GM23338 (cell line): ENCODE measurements around the gene HECTD2. TPM values are rescaled to one million over a fixed set of nuclear protein-coding genes. Genes with fewer than 3 reads are reported as not detected.

ENCODE experiments used
- ATAC-seq: fragments of 200-7000 bp; cut with Tn5 transposase; 3 replicates; pipeline ENCODE4 v1.9.1; 2020
- DNase-seq: peaks from one replicate; pipeline ENCODE4 v3.0.0-alpha.2; 2015; ENCODE audit warnings: low spot score
- H2AFZ ChIP-seq: fragments of 200-600 bp; sonication (generic); 2 replicates; pipeline ENCODE4 v1.8.0; 2016; ENCODE audit warnings: antibody characterized with exemption, mild to moderate bottlenecking, moderate library complexity
- H3F3A ChIP-seq: fragments of 200-600 bp; sonication (generic); replicated peaks from 2 replicates; pipeline ENCODE4 v1.8.0; 2017; ENCODE audit warnings: antibody characterized with exemption, mixed run types, low read depth
- H3K27ac ChIP-seq: fragments of 200-600 bp; sonication (generic); 2 replicates; pipeline ENCODE4 v1.6.1; 2016; ENCODE audit warnings: low read depth
- H3K27me3 ChIP-seq: fragments of 200-600 bp; sonication (generic); 2 replicates; pipeline ENCODE4 v1.8.0; 2016; ENCODE audit warnings: mild to moderate bottlenecking, mixed run types, moderate library complexity; ENCODE audit not compliant: insufficient read depth
- H3K36me3 ChIP-seq: fragments of 200-600 bp; sonication (generic); 2 replicates; pipeline ENCODE4 v1.8.0; 2016; ENCODE audit warnings: mild to moderate bottlenecking; ENCODE audit not compliant: insufficient read depth
- H3K4me1 ChIP-seq: fragments of 200-600 bp; sonication (generic); 2 replicates; pipeline ENCODE4 v1.8.0; 2016; ENCODE audit warnings: mild to moderate bottlenecking, moderate library complexity; ENCODE audit not compliant: insufficient read depth
- H3K4me2 ChIP-seq: fragments of 200-600 bp; sonication (generic); 2 replicates; pipeline ENCODE4 v1.7.1; 2017; ENCODE audit warnings: mixed run types
- H3K4me3 ChIP-seq: fragments of 200-600 bp; sonication (generic); 2 replicates; pipeline ENCODE4 v1.6.1; 2016; ENCODE audit warnings: mixed run types
- H3K79me2 ChIP-seq: fragments of 200-600 bp; sonication (generic); replicated peaks from 2 replicates; pipeline ENCODE4 v1.8.0; 2017; ENCODE audit warnings: mild to moderate bottlenecking; ENCODE audit not compliant: insufficient read depth
- H3K9me2 ChIP-seq: fragments of 200-600 bp; sonication (generic); 2 replicates; pipeline ENCODE4 v1.8.0; 2017; ENCODE audit not compliant: insufficient read depth
- H4K20me1 ChIP-seq: fragments of 200-600 bp; sonication (generic); replicated peaks from 2 replicates; pipeline ENCODE4 v1.8.0; 2017; ENCODE audit warnings: mild to moderate bottlenecking; ENCODE audit not compliant: insufficient read depth
- H3K27ac Mint-ChIP-seq: 2 replicates; pipeline ENCODE4 v1.8.0; 2020; ENCODE audit warnings: inconsistent platforms, mild to moderate bottlenecking, moderate library complexity, mixed read lengths
- H3K27me3 Mint-ChIP-seq: 3 replicates; pipeline ENCODE4 v1.8.0; 2022; ENCODE audit warnings: low read depth, mild to moderate bottlenecking, moderate library complexity, mixed read lengths, inconsistent platforms; ENCODE audit not compliant: insufficient read depth, poor library complexity
- H3K36me3 Mint-ChIP-seq: 3 replicates; pipeline ENCODE4 v1.8.0; 2021; ENCODE audit warnings: low read depth, mild to moderate bottlenecking, inconsistent platforms, moderate library complexity, mixed read lengths
- H3K4me1 Mint-ChIP-seq: 3 replicates; pipeline ENCODE4 v1.8.0; 2020; ENCODE audit warnings: mild to moderate bottlenecking, inconsistent platforms, mixed read lengths
- H3K4me3 Mint-ChIP-seq: 3 replicates; pipeline ENCODE4 v1.8.0; 2021; ENCODE audit warnings: moderate library complexity, mild to moderate bottlenecking, inconsistent platforms, mixed read lengths
- H3K9me3 Mint-ChIP-seq: 3 replicates; pipeline ENCODE4 v1.8.0; 2020; ENCODE audit warnings: moderate library complexity, mild to moderate bottlenecking, inconsistent platforms, mixed read lengths
- EZH2phosphoT487 ChIP-seq: fragments of 200-600 bp; sonication (generic); IDR thresholded peaks from one replicate; pipeline ENCODE4 v1.8.1; 2018; ENCODE audit warnings: antibody characterized with exemption; ENCODE audit not compliant: unreplicated experiment
- JUNB ChIP-seq: IDR thresholded peaks from one replicate; pipeline ENCODE4 v1.6.1; 2016; ENCODE audit warnings: antibody characterized with exemption; ENCODE audit not compliant: unreplicated experiment
- NANOG ChIP-seq: IDR thresholded peaks from 2 replicates; pipeline ENCODE4 v1.6.1; 2016; ENCODE audit warnings: antibody characterized with exemption, borderline replicate concordance
- POLR2AphosphoS5 ChIP-seq: IDR thresholded peaks from 2 replicates; pipeline ENCODE4 v1.6.1; 2016; ENCODE audit warnings: antibody characterized with exemption, low read depth
- STAT1 ChIP-seq: IDR thresholded peaks from one replicate; pipeline ENCODE4 v1.6.1; 2016; ENCODE audit warnings: antibody characterized with exemption; ENCODE audit not compliant: unreplicated experiment
- ZNF114 ChIP-seq: fragments of 250-450 bp; sonication (Bioruptor Pico); IDR thresholded peaks from 2 replicates; pipeline ENCODE4 v1.5.0; 2020; ENCODE audit warnings: mild to moderate bottlenecking, moderate library complexity
- ZNF331 ChIP-seq: fragments of 250-450 bp; sonication (Bioruptor Pico); IDR thresholded peaks from 2 replicates; pipeline ENCODE4 v1.5.0; 2020; ENCODE audit warnings: low read depth, mild to moderate bottlenecking, moderate library complexity
- polyA plus RNA-seq: library from polyadenylated mRNA; unstranded; fragments of >200 nt; fragmentation: Nextera tagmentation; extraction: Ambion mirVana; gene quantifications from 2 replicates; pipeline ENCODE4 v1.2.1, GENCODE V29; 2016
- total RNA-seq: library from RNA; depleted of rRNA; stranded (reverse); fragments of >200 nt; shearing (Covaris generic); gene quantifications from 2 replicates; pipeline ENCODE4 v1.2.3, GENCODE V29; 2014
- TF ChIP-seq, protein P1 (sequence below): IDR thresholded peaks from one replicate; pipeline ENCODE4 v1.6.1; 2018; ENCODE audit warnings: antibody characterized with exemption; ENCODE audit not compliant: unreplicated experiment
- TF ChIP-seq, protein P2 (sequence below): IDR thresholded peaks from 2 replicates; pipeline ENCODE4 v1.6.1; 2016; ENCODE audit warnings: antibody characterized with exemption
- TF ChIP-seq, protein P3 (sequence below), 2 experiments: fragments of 200-600 bp in 1 of 2; sonication (generic) in 1 of 2; conservative IDR thresholded peaks; 2 replicates each; pipeline versions ENCODE4 v1.5.1 to v1.6.1; 2016 to 2017; ENCODE audit warnings: antibody characterized with exemption in 2 of 2, low read depth in 2 of 2, mild to moderate bottlenecking in 2 of 2, moderate library complexity in 1 of 2
- TF ChIP-seq, protein P4 (sequence below): fragments of 250-450 bp; sonication (Bioruptor Pico); IDR thresholded peaks from 2 replicates; pipeline ENCODE4 v1.5.0; 2020; ENCODE audit warnings: mild to moderate bottlenecking, moderate library complexity

HECTD2 gene
- total and polyA plus RNA-seq, 2 experiments from 2014 or later, result 8.5 to 14.4 TPM

DNA sequence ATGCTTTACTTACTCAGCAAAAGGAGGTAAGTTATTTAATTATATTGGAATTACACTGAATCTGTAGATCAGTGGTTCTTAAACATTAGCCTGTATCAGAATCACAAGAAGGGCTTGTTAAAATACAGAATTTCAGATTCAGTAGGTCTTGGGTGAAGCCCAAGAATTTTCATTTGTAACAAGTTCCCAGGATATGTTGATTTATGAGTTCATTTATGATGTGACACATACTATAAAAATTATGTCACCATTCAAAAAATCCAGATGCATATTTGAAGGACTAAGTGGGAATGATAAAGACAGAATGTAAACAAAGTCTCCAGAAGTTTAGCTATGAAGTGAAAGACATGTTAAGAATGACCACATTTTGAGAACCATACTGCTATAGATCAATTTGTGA lies 52.3 kb downstream of the HECTD2 start (continued):
- TF ChIP-seq, protein P1, sequence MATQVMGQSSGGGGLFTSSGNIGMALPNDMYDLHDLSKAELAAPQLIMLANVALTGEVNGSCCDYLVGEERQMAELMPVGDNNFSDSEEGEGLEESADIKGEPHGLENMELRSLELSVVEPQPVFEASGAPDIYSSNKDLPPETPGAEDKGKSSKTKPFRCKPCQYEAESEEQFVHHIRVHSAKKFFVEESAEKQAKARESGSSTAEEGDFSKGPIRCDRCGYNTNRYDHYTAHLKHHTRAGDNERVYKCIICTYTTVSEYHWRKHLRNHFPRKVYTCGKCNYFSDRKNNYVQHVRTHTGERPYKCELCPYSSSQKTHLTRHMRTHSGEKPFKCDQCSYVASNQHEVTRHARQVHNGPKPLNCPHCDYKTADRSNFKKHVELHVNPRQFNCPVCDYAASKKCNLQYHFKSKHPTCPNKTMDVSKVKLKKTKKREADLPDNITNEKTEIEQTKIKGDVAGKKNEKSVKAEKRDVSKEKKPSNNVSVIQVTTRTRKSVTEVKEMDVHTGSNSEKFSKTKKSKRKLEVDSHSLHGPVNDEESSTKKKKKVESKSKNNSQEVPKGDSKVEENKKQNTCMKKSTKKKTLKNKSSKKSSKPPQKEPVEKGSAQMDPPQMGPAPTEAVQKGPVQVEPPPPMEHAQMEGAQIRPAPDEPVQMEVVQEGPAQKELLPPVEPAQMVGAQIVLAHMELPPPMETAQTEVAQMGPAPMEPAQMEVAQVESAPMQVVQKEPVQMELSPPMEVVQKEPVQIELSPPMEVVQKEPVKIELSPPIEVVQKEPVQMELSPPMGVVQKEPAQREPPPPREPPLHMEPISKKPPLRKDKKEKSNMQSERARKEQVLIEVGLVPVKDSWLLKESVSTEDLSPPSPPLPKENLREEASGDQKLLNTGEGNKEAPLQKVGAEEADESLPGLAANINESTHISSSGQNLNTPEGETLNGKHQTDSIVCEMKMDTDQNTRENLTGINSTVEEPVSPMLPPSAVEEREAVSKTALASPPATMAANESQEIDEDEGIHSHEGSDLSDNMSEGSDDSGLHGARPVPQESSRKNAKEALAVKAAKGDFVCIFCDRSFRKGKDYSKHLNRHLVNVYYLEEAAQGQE, result no peak
- TF ChIP-seq JUNB (no peak), NANOG (no peak), ZNF331 (CRISPR knock-in tag) (no peak), ZNF114 (no peak)
- TF ChIP-seq, protein P2, sequence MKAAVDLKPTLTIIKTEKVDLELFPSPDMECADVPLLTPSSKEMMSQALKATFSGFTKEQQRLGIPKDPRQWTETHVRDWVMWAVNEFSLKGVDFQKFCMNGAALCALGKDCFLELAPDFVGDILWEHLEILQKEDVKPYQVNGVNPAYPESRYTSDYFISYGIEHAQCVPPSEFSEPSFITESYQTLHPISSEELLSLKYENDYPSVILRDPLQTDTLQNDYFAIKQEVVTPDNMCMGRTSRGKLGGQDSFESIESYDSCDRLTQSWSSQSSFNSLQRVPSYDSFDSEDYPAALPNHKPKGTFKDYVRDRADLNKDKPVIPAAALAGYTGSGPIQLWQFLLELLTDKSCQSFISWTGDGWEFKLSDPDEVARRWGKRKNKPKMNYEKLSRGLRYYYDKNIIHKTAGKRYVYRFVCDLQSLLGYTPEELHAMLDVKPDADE, result no peak
- TF ChIP-seq, protein P3, sequence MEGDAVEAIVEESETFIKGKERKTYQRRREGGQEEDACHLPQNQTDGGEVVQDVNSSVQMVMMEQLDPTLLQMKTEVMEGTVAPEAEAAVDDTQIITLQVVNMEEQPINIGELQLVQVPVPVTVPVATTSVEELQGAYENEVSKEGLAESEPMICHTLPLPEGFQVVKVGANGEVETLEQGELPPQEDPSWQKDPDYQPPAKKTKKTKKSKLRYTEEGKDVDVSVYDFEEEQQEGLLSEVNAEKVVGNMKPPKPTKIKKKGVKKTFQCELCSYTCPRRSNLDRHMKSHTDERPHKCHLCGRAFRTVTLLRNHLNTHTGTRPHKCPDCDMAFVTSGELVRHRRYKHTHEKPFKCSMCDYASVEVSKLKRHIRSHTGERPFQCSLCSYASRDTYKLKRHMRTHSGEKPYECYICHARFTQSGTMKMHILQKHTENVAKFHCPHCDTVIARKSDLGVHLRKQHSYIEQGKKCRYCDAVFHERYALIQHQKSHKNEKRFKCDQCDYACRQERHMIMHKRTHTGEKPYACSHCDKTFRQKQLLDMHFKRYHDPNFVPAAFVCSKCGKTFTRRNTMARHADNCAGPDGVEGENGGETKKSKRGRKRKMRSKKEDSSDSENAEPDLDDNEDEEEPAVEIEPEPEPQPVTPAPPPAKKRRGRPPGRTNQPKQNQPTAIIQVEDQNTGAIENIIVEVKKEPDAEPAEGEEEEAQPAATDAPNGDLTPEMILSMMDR (conservative IDR thresholded peaks at IDR 0.05; ENCODE audit: low read depth in 2 of 2), result no peak

DNA sequence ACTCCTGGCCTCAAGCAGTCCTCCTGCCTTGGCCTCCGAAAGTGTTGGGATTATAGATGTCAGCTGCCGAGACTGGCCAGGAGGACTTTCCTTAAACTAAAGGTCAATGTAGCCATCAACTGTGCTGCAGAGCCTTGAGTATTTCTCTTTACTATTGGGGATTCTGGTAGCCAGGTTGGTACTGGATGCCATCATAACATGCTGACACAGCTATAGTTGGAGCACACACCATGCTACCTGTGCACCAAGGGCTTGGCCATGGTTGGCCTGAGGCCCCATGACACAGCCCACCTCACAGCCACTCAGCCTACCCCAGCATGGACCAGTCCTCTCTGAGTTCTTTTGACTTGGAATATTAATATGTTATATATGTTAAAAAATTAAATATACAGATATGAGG lies 54.4 kb downstream of the HECTD2 start:
- no peak overlapping the region for H3K27ac Mint-ChIP-seq
- peaks cover 3% of the 10 kb centered on the region for H3K27me3 Mint-ChIP-seq
- ATAC-seq (no peak), DNase-seq (no peak)
- no peak overlapping the region for H3K4me2 ChIP-seq
- no peaks in the 10 kb centered on the region for H3K4me1 ChIP-seq
- H2AFZ ChIP-seq, result no peak overlapping the region
- H3K9me3 Mint-ChIP-seq, result peaks cover 26% of the 10 kb centered on the region
- no peak overlapping the region for H3K4me3 Mint-ChIP-seq
- no peaks in the 10 kb centered on the region for H3K4me1 Mint-ChIP-seq
- no peaks in the 10 kb centered on the region for H3K27me3 ChIP-seq
- no peaks in the 10 kb centered on the region for H3K79me2 ChIP-seq
- H4K20me1 ChIP-seq, result no peaks in the 10 kb centered on the region
- H3F3A ChIP-seq, result no peaks in the 10 kb centered on the region
- H3K9me2 ChIP-seq, result 0 out of 2 replicates have a peak, but pooled peaks cover 3% of the 10 kb centered on the region
- peaks cover 3% of the 10 kb centered on the region for H3K36me3 ChIP-seq
- peaks cover 53% of the 10 kb centered on the region for H3K36me3 Mint-ChIP-seq
- no peak overlapping the region for H3K4me3 ChIP-seq
- H3K27ac ChIP-seq, result no peak overlapping the region
- TF ChIP-seq, protein P3 (conservative IDR thresholded peaks at IDR 0.05; ENCODE audit: low read depth in 2 of 2), result no peak
- TF ChIP-seq POLR2AphosphoS5 (no peak), EZH2phosphoT487 (no peak), STAT1 (no peak), JUNB (no peak)
- TF ChIP-seq, protein P4, sequence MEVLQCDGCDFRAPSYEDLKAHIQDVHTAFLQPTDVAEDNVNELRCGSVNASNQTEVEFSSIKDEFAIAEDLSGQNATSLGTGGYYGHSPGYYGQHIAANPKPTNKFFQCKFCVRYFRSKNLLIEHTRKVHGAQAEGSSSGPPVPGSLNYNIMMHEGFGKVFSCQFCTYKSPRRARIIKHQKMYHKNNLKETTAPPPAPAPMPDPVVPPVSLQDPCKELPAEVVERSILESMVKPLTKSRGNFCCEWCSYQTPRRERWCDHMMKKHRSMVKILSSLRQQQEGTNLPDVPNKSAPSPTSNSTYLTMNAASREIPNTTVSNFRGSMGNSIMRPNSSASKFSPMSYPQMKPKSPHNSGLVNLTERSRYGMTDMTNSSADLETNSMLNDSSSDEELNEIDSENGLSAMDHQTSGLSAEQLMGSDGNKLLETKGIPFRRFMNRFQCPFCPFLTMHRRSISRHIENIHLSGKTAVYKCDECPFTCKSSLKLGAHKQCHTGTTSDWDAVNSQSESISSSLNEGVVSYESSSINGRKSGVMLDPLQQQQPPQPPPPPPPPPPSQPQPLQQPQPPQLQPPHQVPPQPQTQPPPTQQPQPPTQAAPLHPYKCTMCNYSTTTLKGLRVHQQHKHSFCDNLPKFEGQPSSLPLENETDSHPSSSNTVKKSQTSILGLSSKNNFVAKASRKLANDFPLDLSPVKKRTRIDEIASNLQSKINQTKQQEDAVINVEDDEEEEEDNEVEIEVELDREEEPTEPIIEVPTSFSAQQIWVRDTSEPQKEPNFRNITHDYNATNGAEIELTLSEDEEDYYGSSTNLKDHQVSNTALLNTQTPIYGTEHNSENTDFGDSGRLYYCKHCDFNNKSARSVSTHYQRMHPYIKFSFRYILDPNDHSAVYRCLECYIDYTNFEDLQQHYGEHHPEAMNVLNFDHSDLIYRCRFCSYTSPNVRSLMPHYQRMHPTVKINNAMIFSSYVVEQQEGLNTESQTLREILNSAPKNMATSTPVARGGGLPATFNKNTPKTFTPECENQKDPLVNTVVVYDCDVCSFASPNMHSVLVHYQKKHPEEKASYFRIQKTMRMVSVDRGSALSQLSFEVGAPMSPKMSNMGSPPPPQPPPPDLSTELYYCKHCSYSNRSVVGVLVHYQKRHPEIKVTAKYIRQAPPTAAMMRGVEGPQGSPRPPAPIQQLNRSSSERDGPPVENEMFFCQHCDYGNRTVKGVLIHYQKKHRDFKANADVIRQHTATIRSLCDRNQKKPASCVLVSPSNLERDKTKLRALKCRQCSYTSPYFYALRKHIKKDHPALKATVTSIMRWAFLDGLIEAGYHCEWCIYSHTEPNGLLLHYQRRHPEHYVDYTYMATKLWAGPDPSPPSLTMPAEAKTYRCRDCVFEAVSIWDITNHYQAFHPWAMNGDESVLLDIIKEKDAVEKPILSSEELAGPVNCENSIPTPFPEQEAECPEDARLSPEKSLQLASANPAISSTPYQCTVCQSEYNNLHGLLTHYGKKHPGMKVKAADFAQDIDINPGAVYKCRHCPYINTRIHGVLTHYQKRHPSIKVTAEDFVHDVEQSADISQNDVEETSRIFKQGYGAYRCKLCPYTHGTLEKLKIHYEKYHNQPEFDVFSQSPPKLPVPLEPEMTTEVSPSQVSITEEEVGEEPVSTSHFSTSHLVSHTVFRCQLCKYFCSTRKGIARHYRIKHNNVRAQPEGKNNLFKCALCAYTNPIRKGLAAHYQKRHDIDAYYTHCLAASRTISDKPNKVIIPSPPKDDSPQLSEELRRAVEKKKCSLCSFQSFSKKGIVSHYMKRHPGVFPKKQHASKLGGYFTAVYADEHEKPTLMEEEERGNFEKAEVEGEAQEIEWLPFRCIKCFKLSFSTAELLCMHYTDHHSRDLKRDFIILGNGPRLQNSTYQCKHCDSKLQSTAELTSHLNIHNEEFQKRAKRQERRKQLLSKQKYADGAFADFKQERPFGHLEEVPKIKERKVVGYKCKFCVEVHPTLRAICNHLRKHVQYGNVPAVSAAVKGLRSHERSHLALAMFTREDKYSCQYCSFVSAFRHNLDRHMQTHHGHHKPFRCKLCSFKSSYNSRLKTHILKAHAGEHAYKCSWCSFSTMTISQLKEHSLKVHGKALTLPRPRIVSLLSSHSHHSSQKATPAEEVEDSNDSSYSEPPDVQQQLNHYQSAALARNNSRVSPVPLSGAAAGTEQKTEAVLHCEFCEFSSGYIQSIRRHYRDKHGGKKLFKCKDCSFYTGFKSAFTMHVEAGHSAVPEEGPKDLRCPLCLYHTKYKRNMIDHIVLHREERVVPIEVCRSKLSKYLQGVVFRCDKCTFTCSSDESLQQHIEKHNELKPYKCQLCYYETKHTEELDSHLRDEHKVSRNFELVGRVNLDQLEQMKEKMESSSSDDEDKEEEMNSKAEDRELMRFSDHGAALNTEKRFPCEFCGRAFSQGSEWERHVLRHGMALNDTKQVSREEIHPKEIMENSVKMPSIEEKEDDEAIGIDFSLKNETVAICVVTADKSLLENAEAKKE (CRISPR knock-in tag), result no peak
